ENCODE results near the gene UGT1A3.

DNA sequence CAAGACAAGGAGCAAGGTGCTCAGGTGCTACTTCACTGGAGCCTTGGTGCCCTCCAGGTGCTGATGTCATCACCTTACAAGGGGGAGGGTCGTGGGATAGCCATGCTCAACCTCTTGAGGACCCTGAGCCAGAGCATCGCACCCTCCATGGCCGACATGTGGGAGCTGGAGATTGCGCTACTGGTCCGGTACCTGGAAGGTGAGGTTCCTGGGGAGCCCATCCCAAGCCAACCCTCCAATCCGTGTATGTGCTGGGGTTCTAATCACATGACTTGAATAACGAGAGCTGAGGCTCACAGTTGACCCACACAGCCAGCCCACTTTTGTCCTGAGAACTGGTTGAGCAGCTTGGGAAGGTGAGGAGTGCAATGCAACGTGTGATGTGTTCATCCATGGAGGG lies 75.2 kb downstream of the UGT1A3 start:
- TF ChIP-seq, protein P1, sequence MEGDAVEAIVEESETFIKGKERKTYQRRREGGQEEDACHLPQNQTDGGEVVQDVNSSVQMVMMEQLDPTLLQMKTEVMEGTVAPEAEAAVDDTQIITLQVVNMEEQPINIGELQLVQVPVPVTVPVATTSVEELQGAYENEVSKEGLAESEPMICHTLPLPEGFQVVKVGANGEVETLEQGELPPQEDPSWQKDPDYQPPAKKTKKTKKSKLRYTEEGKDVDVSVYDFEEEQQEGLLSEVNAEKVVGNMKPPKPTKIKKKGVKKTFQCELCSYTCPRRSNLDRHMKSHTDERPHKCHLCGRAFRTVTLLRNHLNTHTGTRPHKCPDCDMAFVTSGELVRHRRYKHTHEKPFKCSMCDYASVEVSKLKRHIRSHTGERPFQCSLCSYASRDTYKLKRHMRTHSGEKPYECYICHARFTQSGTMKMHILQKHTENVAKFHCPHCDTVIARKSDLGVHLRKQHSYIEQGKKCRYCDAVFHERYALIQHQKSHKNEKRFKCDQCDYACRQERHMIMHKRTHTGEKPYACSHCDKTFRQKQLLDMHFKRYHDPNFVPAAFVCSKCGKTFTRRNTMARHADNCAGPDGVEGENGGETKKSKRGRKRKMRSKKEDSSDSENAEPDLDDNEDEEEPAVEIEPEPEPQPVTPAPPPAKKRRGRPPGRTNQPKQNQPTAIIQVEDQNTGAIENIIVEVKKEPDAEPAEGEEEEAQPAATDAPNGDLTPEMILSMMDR (IDR thresholded peaks at IDR 0.05) = no peak
- TF ChIP-seq EP300 (IDR thresholded peaks at IDR 0.05) (no peak), POLR2AphosphoS5 (IDR thresholded peaks at IDR 0.05) (no peak), POLR2A (IDR thresholded peaks at IDR 0.05) (no peak)
